HAP-1 (cell line): ENCODE results near the gene CNNM2.
"Not testable (repeated sequence)": the region's sequence is repeated elsewhere in the genome, so short reads cannot be mapped to it uniquely, and the experiment has no call there.

Source experiments
- DNase-seq, 2 experiments: peaks; one replicate each; pipeline ENCODE4 v3.0.0-alpha.2; 2016 to 2020; ENCODE audit warnings: low spot score in 2 of 2
- H3K27me3 ChIP-seq: fragments of 250-450 bp; sonication (Bioruptor Pico); 2 replicates; pipeline ENCODE4 v1.5.1; 2020; ENCODE audit warnings: low read depth, mild to moderate bottlenecking, moderate library complexity
- H3K36me3 ChIP-seq: fragments of 250-450 bp; sonication (Bioruptor Pico); replicated peaks from 2 replicates; pipeline ENCODE4 v1.5.1; 2020; ENCODE audit warnings: mild to moderate bottlenecking
- H3K4me1 ChIP-seq: fragments of 250-450 bp; sonication (Bioruptor Pico); 2 replicates; pipeline ENCODE4 v1.5.1; 2020; ENCODE audit warnings: mild to moderate bottlenecking
- H3K4me3 ChIP-seq: fragments of 250-450 bp; sonication (Bioruptor Pico); 2 replicates; pipeline ENCODE4 v1.5.1; 2020; ENCODE audit warnings: mild to moderate bottlenecking, moderate library complexity
- H3K9me3 ChIP-seq: fragments of 250-450 bp; sonication (Bioruptor Pico); 2 replicates; pipeline ENCODE4 v1.5.1; 2020; ENCODE audit warnings: mild to moderate bottlenecking, moderate library complexity
- in situ Hi-C: fragments of 300-500 bp; cut with MboI; formaldehyde crosslinking; loops from 3 replicates; pipeline ENCODE4 v1.14.3; 2020; ENCODE audit warnings: low sequenced_read_pairs, inconsistent platforms, mixed read lengths

The CNNM2 gene

GRCh38 chr10:102914781-102915180, 3.3 kb upstream of the CNNM2 start:
- in situ Hi-C loops: loop anchor here (10.0 kb wide), 2 partner anchors 140 to 330 kb away; partner anchors contain the start of gene RPEL1
- H3K36me3 ChIP-seq: no peaks in the 10 kb centered on the region
- no peak overlapping the region for H3K4me3 ChIP-seq
- H3K9me3 ChIP-seq: no peaks in the 10 kb centered on the region
- H3K4me1 ChIP-seq: peaks cover 12% of the 10 kb centered on the region; the same call in 1 of the 2 replicates
- DNase-seq: no peak
- H3K27me3 ChIP-seq: no peaks in the 10 kb centered on the region

GRCh38 chr10:102916173-102916572, 1.9 kb upstream of the CNNM2 start:
- H3K4me3 ChIP-seq: no peak overlapping the region
- in situ Hi-C loops: loop anchor here (10.0 kb wide), 2 partner anchors 139 to 329 kb away; partner anchors contain the start of gene RPEL1
- no peak for DNase-seq

GRCh38 chr10:102917314-102917961, 656 bp upstream of the CNNM2 start:
- in situ Hi-C loops: loop anchor here (10.0 kb wide), 2 partner anchors 137 to 327 kb away; partner anchors contain the start of gene RPEL1
- peak; percentile 79 to 88 for DNase-seq
- H3K27me3 ChIP-seq: no peaks in the 10 kb centered on the region

More at GRCh38 chr10:102916173-102916572, 1.9 kb upstream of the CNNM2 start:
- H3K9me3 ChIP-seq: no peaks in the 10 kb centered on the region
- H3K27me3 ChIP-seq: no peaks in the 10 kb centered on the region
- H3K4me1 ChIP-seq: peaks cover 17% of the 10 kb centered on the region
- no peaks in the 10 kb centered on the region for H3K36me3 ChIP-seq

GRCh38 chr10:102918817-102919245, 737 bp downstream of the CNNM2 start:
- peak overlapping the region; percentile 98 for H3K4me3 ChIP-seq
- in situ Hi-C loops: loop anchor here (10.0 kb wide), 2 partner anchors 136 to 326 kb away; partner anchors contain the start of gene RPEL1
- DNase-seq: no peak
- peaks cover 27% of the 10 kb centered on the region for H3K4me1 ChIP-seq
- no peaks in the 10 kb centered on the region for H3K36me3 ChIP-seq
- no peaks in the 10 kb centered on the region for H3K27me3 ChIP-seq
- no peaks in the 10 kb centered on the region for H3K9me3 ChIP-seq

More at GRCh38 chr10:102917314-102917961, 656 bp upstream of the CNNM2 start:
- Histone ChIP-seq H3K9me3 (no peaks in the 10 kb centered on the region), H3K4me1 (peaks cover 26% of the 10 kb centered on the region), H3K4me3 (peak overlapping the region; percentile 98), H3K36me3 (no peaks in the 10 kb centered on the region)

- DNase-seq: no peak
- Histone ChIP-seq H3K36me3 (no peaks in the 10 kb centered on the region), H3K9me3 (no peaks in the 10 kb centered on the region), H3K4me1 (peaks cover 27% of the 10 kb centered on the region), H3K27me3 (no peaks in the 10 kb centered on the region), H3K4me3 (peak overlapping the region; percentile 98)
- in situ Hi-C loops: loop anchor here (10.0 kb wide), 2 partner anchors 135 to 325 kb away; partner anchors contain the start of gene RPEL1
Observed at GRCh38 chr10:102919246-102919959, 1.3 kb downstream of the CNNM2 start.

- in situ Hi-C loops: loop anchor here (10.0 kb wide), 2 partner anchors 135 to 325 kb away; partner anchors contain the start of gene RPEL1
- Histone ChIP-seq H3K4me1 (peaks cover 27% of the 10 kb centered on the region), H3K36me3 (no peaks in the 10 kb centered on the region), H3K4me3 (peak overlapping the region; percentile 11), H3K9me3 (no peaks in the 10 kb centered on the region), H3K27me3 (no peaks in the 10 kb centered on the region)
- DNase-seq: peak in 1 of 2 experiments; percentile 21
Observed at GRCh38 chr10:102919992-102920739, 2.1 kb downstream of the CNNM2 start.

GRCh38 chr10:102923601-102924000, 5.5 kb downstream of the CNNM2 start:
- Histone ChIP-seq H3K27me3 (no peaks in the 10 kb centered on the region), H3K4me1 (peaks cover 23% of the 10 kb centered on the region), H3K9me3 (no peaks in the 10 kb centered on the region), H3K36me3 (no peaks in the 10 kb centered on the region), H3K4me3 (no peak overlapping the region)
- in situ Hi-C loops: no loop called here
- no peak for DNase-seq

- H3K4me3 ChIP-seq: no peak overlapping the region
- no peaks in the 10 kb centered on the region for H3K36me3 ChIP-seq
- H3K27me3 ChIP-seq: no peaks in the 10 kb centered on the region
- H3K4me1 ChIP-seq: peaks cover 6% of the 10 kb centered on the region
- in situ Hi-C loops: no loop called here
- H3K9me3 ChIP-seq: no peaks in the 10 kb centered on the region
- no peak for DNase-seq
Observed at GRCh38 chr10:102926842-102927241, 8.7 kb downstream of the CNNM2 start.

GRCh38 chr10:102927311-102928010, 9.4 kb downstream of the CNNM2 start:
- no peak for DNase-seq
- H3K9me3 ChIP-seq: no peaks in the 10 kb centered on the region
- peaks cover 1% of the 10 kb centered on the region for H3K4me1 ChIP-seq
- H3K4me3 ChIP-seq: no peak overlapping the region
- in situ Hi-C loops: no loop called here
- no peaks in the 10 kb centered on the region for H3K36me3 ChIP-seq
- H3K27me3 ChIP-seq: no peaks in the 10 kb centered on the region

- DNase-seq, in situ Hi-C loops, H3K4me3 ChIP-seq, H3K9me3 ChIP-seq, H3K27me3 ChIP-seq, H3K4me1 ChIP-seq, H3K36me3 ChIP-seq: not testable (repeated sequence)
Observed at GRCh38 chr10:102928442-102928841, 10.3 kb downstream of the CNNM2 start.

- Histone ChIP-seq H3K4me1 (no peaks in the 10 kb centered on the region), H3K4me3 (no peak overlapping the region), H3K27me3 (no peaks in the 10 kb centered on the region), H3K9me3 (no peaks in the 10 kb centered on the region), H3K36me3 (no peaks in the 10 kb centered on the region)
- DNase-seq: no peak
- in situ Hi-C loops: no loop called here
Observed at GRCh38 chr10:102930720-102931119, 12.6 kb downstream of the CNNM2 start.

GRCh38 chr10:102931643-102932042, 13.5 kb downstream of the CNNM2 start:
- no peak for DNase-seq
- no peaks in the 10 kb centered on the region for H3K4me1 ChIP-seq
- no peaks in the 10 kb centered on the region for H3K9me3 ChIP-seq
- no peaks in the 10 kb centered on the region for H3K36me3 ChIP-seq
- no peak overlapping the region for H3K4me3 ChIP-seq
- no peaks in the 10 kb centered on the region for H3K27me3 ChIP-seq
- in situ Hi-C loops: no loop called here

- Histone ChIP-seq H3K27me3 (no peaks in the 10 kb centered on the region), H3K9me3 (no peaks in the 10 kb centered on the region), H3K4me3 (no peak overlapping the region), H3K36me3 (no peaks in the 10 kb centered on the region), H3K4me1 (no peaks in the 10 kb centered on the region)
- in situ Hi-C loops: no loop called here
- DNase-seq: no peak
Observed at GRCh38 chr10:102935505-102935904, 17.4 kb downstream of the CNNM2 start.
